ENCODE results near the gene FAF1.

DNA sequence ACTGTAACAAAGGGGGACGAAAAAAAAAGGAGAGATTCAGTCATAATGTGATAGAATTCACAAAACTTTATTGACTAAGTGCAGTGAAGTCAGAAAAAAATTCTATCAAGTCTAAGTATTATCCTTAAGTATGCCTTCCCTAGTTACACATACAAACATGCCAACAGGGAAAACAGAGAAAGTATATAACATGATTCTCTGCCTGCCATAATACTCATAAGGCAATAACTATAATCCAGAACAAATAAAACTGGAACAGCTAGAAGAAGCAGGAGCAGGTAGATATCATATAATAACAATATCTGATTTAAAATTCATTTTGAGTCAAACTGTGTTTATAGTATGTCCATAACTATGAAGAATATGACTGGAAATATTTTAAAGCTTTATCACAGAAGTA, 184.3 kb downstream of the FAF1 start:
- no peak for TF ChIP-seq FOS (IDR thresholded peaks at IDR 0.05; ENCODE audit: borderline replicate concordance, insufficient read depth, low read length)
- TF ChIP-seq, protein P1, sequence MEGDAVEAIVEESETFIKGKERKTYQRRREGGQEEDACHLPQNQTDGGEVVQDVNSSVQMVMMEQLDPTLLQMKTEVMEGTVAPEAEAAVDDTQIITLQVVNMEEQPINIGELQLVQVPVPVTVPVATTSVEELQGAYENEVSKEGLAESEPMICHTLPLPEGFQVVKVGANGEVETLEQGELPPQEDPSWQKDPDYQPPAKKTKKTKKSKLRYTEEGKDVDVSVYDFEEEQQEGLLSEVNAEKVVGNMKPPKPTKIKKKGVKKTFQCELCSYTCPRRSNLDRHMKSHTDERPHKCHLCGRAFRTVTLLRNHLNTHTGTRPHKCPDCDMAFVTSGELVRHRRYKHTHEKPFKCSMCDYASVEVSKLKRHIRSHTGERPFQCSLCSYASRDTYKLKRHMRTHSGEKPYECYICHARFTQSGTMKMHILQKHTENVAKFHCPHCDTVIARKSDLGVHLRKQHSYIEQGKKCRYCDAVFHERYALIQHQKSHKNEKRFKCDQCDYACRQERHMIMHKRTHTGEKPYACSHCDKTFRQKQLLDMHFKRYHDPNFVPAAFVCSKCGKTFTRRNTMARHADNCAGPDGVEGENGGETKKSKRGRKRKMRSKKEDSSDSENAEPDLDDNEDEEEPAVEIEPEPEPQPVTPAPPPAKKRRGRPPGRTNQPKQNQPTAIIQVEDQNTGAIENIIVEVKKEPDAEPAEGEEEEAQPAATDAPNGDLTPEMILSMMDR (IDR thresholded peaks at IDR 0.05; ENCODE audit: extremely low read depth in 1 of 2, insufficient read depth in 1 of 2, low read depth in 1 of 2, low read length in 2 of 2): no peak
- TF ChIP-seq POLR2AphosphoS5 (IDR thresholded peaks at IDR 0.05; ENCODE audit: insufficient read depth, low read depth, low read length): no peak
- TF ChIP-seq POLR2A (IDR thresholded peaks at IDR 0.05; ENCODE audit: low read depth, low read length): no peak
- no peak for TF ChIP-seq EZH2 (IDR thresholded peaks at IDR 0.05; ENCODE audit: borderline replicate concordance, low read depth, low read length, severe bottlenecking)
- TF ChIP-seq, protein P2, sequence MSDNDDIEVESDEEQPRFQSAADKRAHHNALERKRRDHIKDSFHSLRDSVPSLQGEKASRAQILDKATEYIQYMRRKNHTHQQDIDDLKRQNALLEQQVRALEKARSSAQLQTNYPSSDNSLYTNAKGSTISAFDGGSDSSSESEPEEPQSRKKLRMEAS (IDR thresholded peaks at IDR 0.05; ENCODE audit: insufficient read depth, insufficient read length): no peak
- TF ChIP-seq GATA2 (IDR thresholded peaks at IDR 0.05; ENCODE audit: insufficient read depth, insufficient read length, low read depth, low read length): no peak
- no peak for TF ChIP-seq MYC (IDR thresholded peaks at IDR 0.05; ENCODE audit: low read depth, low read length)
- no peak for TF ChIP-seq JUN (IDR thresholded peaks at IDR 0.05; ENCODE audit: borderline replicate concordance, insufficient read depth, insufficient read length, low read depth)
